WTC11 (cell line): ENCODE measurements around the gene SLC6A20. TPM values are rescaled to one million over a fixed set of nuclear protein-coding genes. Genes with fewer than 3 reads are reported as not detected.
A peak's percentile ranks its signal among the peaks of the same experiment; 100 is the strongest.

ENCODE experiments used
- ATAC-seq: fragments of 200-7000 bp; cut with Tn5 transposase; 2 replicates; pipeline ENCODE4 v1.10.0; 2021; ENCODE audit warnings: mild to moderate bottlenecking, moderate library complexity
- CTCF ChIA-PET: fragments of 300-600 bp; sonication (Branson Sonifier 250); formaldehyde crosslinking; loops from one replicate; lab custom pipeline; 2021; ENCODE audit warnings: antibody characterized with exemption; lab: Charles Lee
- POLR2A ChIA-PET: fragments of 350-600 bp; sonication (Branson Sonifier 250); formaldehyde crosslinking; loops from one replicate; lab custom pipeline; 2021; ENCODE audit warnings: antibody characterized with exemption; lab: Charles Lee
- DNase-seq: peaks from one replicate; pipeline ENCODE4 v3.0.0; 2021; ENCODE audit warnings: low spot score
- H3K27ac Mint-ChIP-seq: 2 replicates; pipeline ENCODE4 v1.8.0; 2021; ENCODE audit warnings: mixed read lengths
- H3K27me3 Mint-ChIP-seq: 2 replicates; pipeline ENCODE4 v1.8.0; 2021; ENCODE audit warnings: low read depth, mild to moderate bottlenecking, moderate library complexity, mixed read lengths
- H3K36me3 Mint-ChIP-seq: 2 replicates; pipeline ENCODE4 v1.8.0; 2021; ENCODE audit warnings: mixed read lengths
- H3K4me1 Mint-ChIP-seq: 2 replicates; pipeline ENCODE4 v1.8.0; 2022; ENCODE audit warnings: mixed read lengths
- H3K4me3 Mint-ChIP-seq: 2 replicates; pipeline ENCODE4 v1.8.0; 2021; ENCODE audit warnings: mild to moderate bottlenecking, moderate library complexity, mixed read lengths
- H3K9me3 Mint-ChIP-seq: 2 replicates; pipeline ENCODE4 v1.8.0; 2021; ENCODE audit warnings: mixed read lengths
- ARID4B ChIP-seq: sonication (generic); formaldehyde crosslinking; IDR thresholded peaks from 2 replicates; pipeline ENCODE4 v1.8.0; 2023; ENCODE audit warnings: missing genetic modification reagents, mild to moderate bottlenecking, borderline replicate concordance
- E2F5 ChIP-seq: sonication (generic); formaldehyde crosslinking; IDR thresholded peaks from 2 replicates; pipeline ENCODE4 v1.8.1; 2022; ENCODE audit warnings: mild to moderate bottlenecking, moderate library complexity, missing genetic modification reagents
- ESRRA ChIP-seq: sonication (generic); formaldehyde crosslinking; IDR thresholded peaks from 2 replicates; pipeline ENCODE4 v1.8.1; 2022; ENCODE audit warnings: mild to moderate bottlenecking, missing genetic modification reagents, borderline replicate concordance
- FOXJ3 ChIP-seq: sonication (generic); formaldehyde crosslinking; IDR thresholded peaks from 2 replicates; pipeline ENCODE4 v1.9.0; 2021; ENCODE audit warnings: missing genetic modification reagents, mild to moderate bottlenecking, borderline replicate concordance
- GABPB1 ChIP-seq: sonication (generic); formaldehyde crosslinking; IDR thresholded peaks from 2 replicates; pipeline ENCODE4 v1.8.1; 2023; ENCODE audit warnings: mild to moderate bottlenecking, missing genetic modification reagents
- IRF1 ChIP-seq: sonication (generic); formaldehyde crosslinking; IDR thresholded peaks from 2 replicates; pipeline ENCODE4 v1.8.0; 2023; ENCODE audit warnings: missing genetic modification reagents
- JUN ChIP-seq: sonication (generic); formaldehyde crosslinking; IDR thresholded peaks from 2 replicates; pipeline ENCODE4 v1.8.0; 2023; ENCODE audit warnings: mild to moderate bottlenecking, missing genetic modification reagents
- MXD4 ChIP-seq: fragments of 250-450 bp; sonication (Bioruptor Pico); IDR thresholded peaks from 2 replicates; pipeline ENCODE4 v1.8.0; 2021; ENCODE audit warnings: mild to moderate bottlenecking, moderate library complexity, borderline replicate concordance
- NFE2L1 ChIP-seq: sonication (generic); formaldehyde crosslinking; IDR thresholded peaks from 2 replicates; pipeline ENCODE4 v1.8.1; 2023; ENCODE audit warnings: missing genetic modification reagents
- NR3C1 ChIP-seq: sonication (generic); formaldehyde crosslinking; conservative IDR thresholded peaks from 2 replicates; pipeline ENCODE4 v1.8.1; 2023; ENCODE audit warnings: low read depth, mild to moderate bottlenecking, missing genetic modification reagents
- OVOL2 ChIP-seq: fragments of 250-450 bp; sonication (Bioruptor Pico); IDR thresholded peaks from 2 replicates; pipeline ENCODE4 v1.9.0; 2021; ENCODE audit warnings: mild to moderate bottlenecking, borderline replicate concordance
- PRDM15 ChIP-seq: sonication (generic); formaldehyde crosslinking; IDR thresholded peaks from 2 replicates; pipeline ENCODE4 v1.8.0; 2022; ENCODE audit warnings: missing genetic modification reagents
- PREB ChIP-seq: sonication (generic); formaldehyde crosslinking; IDR thresholded peaks from 2 replicates; pipeline ENCODE4 v1.8.1; 2022; ENCODE audit warnings: mild to moderate bottlenecking, missing genetic modification reagents, moderate library complexity, borderline replicate concordance
- SMAD3 ChIP-seq: sonication (generic); formaldehyde crosslinking; IDR thresholded peaks from 2 replicates; pipeline ENCODE4 v1.8.0; 2022; ENCODE audit warnings: missing genetic modification reagents, mild to moderate bottlenecking, borderline replicate concordance
- TCF7 ChIP-seq: sonication (generic); formaldehyde crosslinking; IDR thresholded peaks from 2 replicates; pipeline ENCODE4 v1.8.0; 2022; ENCODE audit warnings: mild to moderate bottlenecking, low read depth, missing genetic modification reagents, moderate library complexity
- TEAD1 ChIP-seq: sonication (generic); formaldehyde crosslinking; IDR thresholded peaks from 2 replicates; pipeline ENCODE4 v1.8.0; 2022; ENCODE audit warnings: mild to moderate bottlenecking, missing genetic modification reagents
- ZMAT4 ChIP-seq: fragments of 250-450 bp; sonication (Bioruptor Pico); IDR thresholded peaks from 2 replicates; pipeline ENCODE4 v1.9.0; 2021; ENCODE audit warnings: mild to moderate bottlenecking
- ZNF423 ChIP-seq: fragments of 250-450 bp; sonication (Bioruptor Pico); IDR thresholded peaks from 2 replicates; pipeline ENCODE4 v2.1.2; 2022; ENCODE audit warnings: mild to moderate bottlenecking, moderate library complexity
- ZNF425 ChIP-seq: fragments of 250-450 bp; sonication (Bioruptor Pico); conservative IDR thresholded peaks from 2 replicates; pipeline ENCODE4 v1.9.0; 2021; ENCODE audit warnings: mild to moderate bottlenecking
- ZNF512 ChIP-seq: sonication (generic); formaldehyde crosslinking; IDR thresholded peaks from 2 replicates; pipeline ENCODE4 v1.8.1; 2022; ENCODE audit warnings: missing genetic modification reagents, borderline replicate concordance
- total RNA-seq: library from RNA; stranded (reverse); gene quantifications from 3 replicates; pipeline ENCODE4 v1.2.3, GENCODE V29; 2021

Gene SLC6A20
- total RNA-seq, 1 experiment from 2014 or later, result 0.26 TPM

- Mint-ChIP-seq H3K4me1 (peaks cover 20% of the 10 kb centered on the region), H3K27me3 (no peaks in the 10 kb centered on the region; the same call in 1 of the 2 replicates), H3K9me3 (no peaks in the 10 kb centered on the region), H3K4me3 (no peak overlapping the region), H3K36me3 (no peaks in the 10 kb centered on the region), H3K27ac (0 out of 2 replicates have a peak overlapping the region, but pooled peaks have one; percentile 21)
- POLR2A ChIA-PET, result no interaction called here
- CTCF ChIA-PET, result interaction anchor here (0.8 to 2.7 kb wide), 9 partner anchors 9 to 213 kb away, joined by 3 to 34 read pairs (median 7); partner anchors contain the start of gene LZTFL1
- DNase-seq (no peak), ATAC-seq (no peak)
- TF ChIP-seq OVOL2 (no peak), FOXJ3 (no peak), ZMAT4 (CRISPR knock-in tag) (no peak), MXD4 (no peak), ZNF512 (CRISPR knock-in tag) (no peak), JUN (no peak), PRDM15 (no peak), SMAD3 (CRISPR knock-in tag) (no peak), NR3C1 (CRISPR knock-in tag) (no peak)
Measured at GRCh38 chr3:45759851-45760250, 36.5 kb downstream of the SLC6A20 start.

GRCh38 chr3:45758871-45759270, 37.5 kb downstream of the SLC6A20 start:
- no peaks in the 10 kb centered on the region for H3K36me3 Mint-ChIP-seq
- POLR2A ChIA-PET, result no interaction called here
- ATAC-seq (no peak), DNase-seq (no peak)
- CTCF ChIA-PET, result interaction anchor here (2.0 to 2.7 kb wide), 3 partner anchors 10 to 99 kb away, joined by 8 to 34 read pairs (median 10); no protein-coding TSS in a partner anchor
- no peak overlapping the region for H3K27ac Mint-ChIP-seq
- no peaks in the 10 kb centered on the region; the same call in 1 of the 2 replicates for H3K27me3 Mint-ChIP-seq
- peaks cover 20% of the 10 kb centered on the region for H3K4me1 Mint-ChIP-seq
- no peaks in the 10 kb centered on the region for H3K9me3 Mint-ChIP-seq
- H3K4me3 Mint-ChIP-seq, result no peak overlapping the region
- no peak for TF ChIP-seq NFE2L1 (CRISPR knock-in tag)
- no peak for TF ChIP-seq E2F5 (CRISPR knock-in tag)
- TF ChIP-seq ARID4B (CRISPR knock-in tag), result no peak
- TF ChIP-seq ZNF425 (CRISPR knock-in tag), result no peak
- TF ChIP-seq ESRRA, result no peak
- no peak for TF ChIP-seq PREB (CRISPR knock-in tag)
- TF ChIP-seq GABPB1 (CRISPR knock-in tag), result no peak
- TF ChIP-seq TEAD1 (CRISPR knock-in tag), result no peak
- no peak for TF ChIP-seq TCF7
- no peak for TF ChIP-seq IRF1 (CRISPR knock-in tag)
- TF ChIP-seq ZNF423 (CRISPR knock-in tag), result no peak
- no peak for TF ChIP-seq SMAD3 (CRISPR knock-in tag)
